ENCODE data around the gene GDF2.
A peak's percentile ranks its signal among the peaks of the same experiment; 100 is the strongest.

The GDF2 gene

GRCh38 chr10:47298715-47299114, 23.5 kb upstream of the GDF2 start:
- no peak for TF ChIP-seq CTCF (IDR thresholded peaks at IDR 0.05)
- no peak for TF ChIP-seq ZFX (IDR thresholded peaks at IDR 0.05; ENCODE audit: borderline replicate concordance)
- no peak overlapping the region for H3K27ac ChIP-seq

GRCh38 chr10:47299611-47300428, 22.4 kb upstream of the GDF2 start, which contains the start of gene GDF10:
TSS of gene GDF10 (plus strand) at chr10:47300197. CDS start at chr10:47300652, 455 bp downstream.
- no peak within 1 kb of the TSS for H3K27ac ChIP-seq
- TF ChIP-seq ZFX (IDR thresholded peaks at IDR 0.05; ENCODE audit: borderline replicate concordance) = no peak
- TF ChIP-seq CTCF (IDR thresholded peaks at IDR 0.05) = no peak

GRCh38 chr10:47300429-47300931, 21.8 kb upstream of the GDF2 start:
- peak; percentile 14; the same call in 1 of the 2 replicates for TF ChIP-seq CTCF (IDR thresholded peaks at IDR 0.05)
- TF ChIP-seq ZFX (IDR thresholded peaks at IDR 0.05; ENCODE audit: borderline replicate concordance) = no peak
- no peak overlapping the region for H3K27ac ChIP-seq

- no peak for TF ChIP-seq ZFX (IDR thresholded peaks at IDR 0.05; ENCODE audit: borderline replicate concordance)
- no peak for TF ChIP-seq CTCF (IDR thresholded peaks at IDR 0.05)
- H3K27ac ChIP-seq = no peak overlapping the region
Measured at GRCh38 chr10:47301833-47302232, 20.4 kb upstream of the GDF2 start.

- TF ChIP-seq CTCF (IDR thresholded peaks at IDR 0.05) (no peak), ZFX (IDR thresholded peaks at IDR 0.05; ENCODE audit: borderline replicate concordance) (no peak)
- no peak overlapping the region for H3K27ac ChIP-seq
Measured at GRCh38 chr10:47303105-47303504, 19.1 kb upstream of the GDF2 start.

GRCh38 chr10:47303866-47304265, 18.4 kb upstream of the GDF2 start:
- TF ChIP-seq ZFX (IDR thresholded peaks at IDR 0.05; ENCODE audit: borderline replicate concordance) = no peak
- TF ChIP-seq CTCF (IDR thresholded peaks at IDR 0.05) = no peak
- no peak overlapping the region for H3K27ac ChIP-seq

GRCh38 chr10:47305566-47305965, 16.7 kb upstream of the GDF2 start:
- no peak overlapping the region for H3K27ac ChIP-seq
- TF ChIP-seq CTCF (IDR thresholded peaks at IDR 0.05) (no peak), ZFX (IDR thresholded peaks at IDR 0.05; ENCODE audit: borderline replicate concordance) (no peak)

All from 22Rv1 (cell line).